AG09309 (cell line): ENCODE data around the gene USP51.
A peak's percentile ranks its signal among the peaks of the same experiment; 100 is the strongest.

ENCODE experiments used
- DNase-seq: peaks from one replicate; pipeline ENCODE4 v3.0.0-alpha.2; 2010; ENCODE audit warnings: low read depth
- H3K4me3 ChIP-seq: 2 replicates; pipeline ENCODE4 v1.5.1; 2011; ENCODE audit warnings: mild to moderate bottlenecking, low read depth, low read length, moderate library complexity; ENCODE audit not compliant: control insufficient read depth
- TF ChIP-seq, protein P1 (sequence below): IDR thresholded peaks from 2 replicates; pipeline ENCODE4 v1.5.1; 2011; ENCODE audit warnings: mild to moderate bottlenecking, low read depth, low read length, inconsistent platforms; ENCODE audit not compliant: insufficient read depth, control insufficient read depth; ENCODE audit errors: missing control alignments

The USP51 gene

DNA sequence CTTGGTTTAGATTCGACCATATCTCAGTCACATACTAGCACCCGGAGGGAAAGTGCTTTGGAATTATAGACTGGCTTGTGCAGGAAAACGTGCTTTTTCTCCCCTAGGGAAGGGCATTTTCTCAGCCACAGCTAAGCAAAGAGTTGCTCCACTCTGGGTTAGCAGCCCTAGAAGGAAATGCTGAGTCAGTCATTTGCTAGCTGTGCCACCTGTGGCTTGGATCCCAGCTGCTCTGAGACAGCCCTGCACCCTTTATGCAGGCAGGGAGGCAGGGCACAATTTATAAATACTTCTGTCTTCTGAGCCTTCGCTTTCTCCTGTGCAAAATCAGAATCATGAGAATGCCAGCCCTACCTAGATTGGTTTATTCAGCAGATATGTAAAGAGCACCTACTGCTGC is 1.3 kb upstream of the USP51 start:
- no peak overlapping the region for H3K4me3 ChIP-seq
- no peak for DNase-seq
- TF ChIP-seq, protein P1, sequence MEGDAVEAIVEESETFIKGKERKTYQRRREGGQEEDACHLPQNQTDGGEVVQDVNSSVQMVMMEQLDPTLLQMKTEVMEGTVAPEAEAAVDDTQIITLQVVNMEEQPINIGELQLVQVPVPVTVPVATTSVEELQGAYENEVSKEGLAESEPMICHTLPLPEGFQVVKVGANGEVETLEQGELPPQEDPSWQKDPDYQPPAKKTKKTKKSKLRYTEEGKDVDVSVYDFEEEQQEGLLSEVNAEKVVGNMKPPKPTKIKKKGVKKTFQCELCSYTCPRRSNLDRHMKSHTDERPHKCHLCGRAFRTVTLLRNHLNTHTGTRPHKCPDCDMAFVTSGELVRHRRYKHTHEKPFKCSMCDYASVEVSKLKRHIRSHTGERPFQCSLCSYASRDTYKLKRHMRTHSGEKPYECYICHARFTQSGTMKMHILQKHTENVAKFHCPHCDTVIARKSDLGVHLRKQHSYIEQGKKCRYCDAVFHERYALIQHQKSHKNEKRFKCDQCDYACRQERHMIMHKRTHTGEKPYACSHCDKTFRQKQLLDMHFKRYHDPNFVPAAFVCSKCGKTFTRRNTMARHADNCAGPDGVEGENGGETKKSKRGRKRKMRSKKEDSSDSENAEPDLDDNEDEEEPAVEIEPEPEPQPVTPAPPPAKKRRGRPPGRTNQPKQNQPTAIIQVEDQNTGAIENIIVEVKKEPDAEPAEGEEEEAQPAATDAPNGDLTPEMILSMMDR = no peak

DNA sequence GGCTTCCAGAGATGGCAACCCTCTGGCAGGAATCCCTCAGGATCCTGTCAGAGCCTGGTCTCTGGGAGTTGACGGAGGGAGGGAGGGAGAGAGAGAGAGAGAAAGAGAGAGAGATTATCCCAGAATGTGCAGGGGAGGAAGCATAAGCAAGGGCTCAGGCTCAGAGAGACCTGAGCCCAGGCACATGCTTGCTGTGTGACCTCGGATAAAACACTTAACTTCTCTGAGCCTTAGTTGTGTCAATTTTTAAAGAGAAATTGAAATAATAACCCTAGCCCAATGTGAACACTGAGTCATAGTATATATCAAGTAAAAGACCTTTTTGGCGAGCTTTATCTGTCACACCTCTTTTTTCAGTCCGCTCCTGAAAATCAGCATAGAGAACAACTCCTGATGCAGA is 473 bp upstream of the USP51 start:
- H3K4me3 ChIP-seq = peak overlapping the region; percentile 56
- TF ChIP-seq, protein P1 = no peak
- no peak for DNase-seq

DNA sequence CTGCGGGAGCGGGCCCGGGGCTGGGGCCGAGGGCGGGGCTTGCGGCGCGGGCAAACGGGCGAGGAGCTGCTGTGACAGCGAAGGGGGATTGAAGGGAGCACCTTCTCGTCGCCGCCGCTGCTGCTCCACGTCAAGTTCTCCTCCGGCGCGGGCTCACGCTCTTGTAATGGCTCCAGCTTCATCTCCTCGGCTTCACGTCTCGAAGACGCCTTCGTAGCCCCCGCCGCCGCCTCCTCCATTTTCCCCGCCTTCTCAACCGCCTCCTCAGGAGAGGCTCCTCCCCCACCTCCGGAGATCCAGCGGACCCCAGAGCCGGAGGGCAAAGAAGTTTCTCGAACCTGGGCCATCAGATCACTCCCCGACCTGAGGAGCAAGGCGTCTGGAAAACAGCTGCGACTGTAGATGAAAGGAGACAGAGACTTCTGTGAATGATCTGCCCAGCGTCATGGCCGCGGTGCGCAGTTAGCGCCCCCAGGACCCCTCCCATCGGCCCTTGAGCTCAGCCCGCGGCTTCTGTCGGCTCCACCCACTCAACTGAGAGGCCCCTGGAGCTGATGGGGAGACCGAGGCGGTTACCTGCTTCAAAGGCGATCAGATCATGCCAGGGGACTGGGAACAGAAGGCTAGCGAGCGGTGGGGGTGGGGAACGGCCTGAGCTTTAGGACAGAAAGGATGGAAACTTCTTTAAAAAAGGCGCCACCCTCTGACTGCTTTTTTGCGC is 895 bp downstream of the USP51 start:
- no peak for DNase-seq
- TF ChIP-seq, protein P1 = no peak
- H3K4me3 ChIP-seq = peak overlapping the region; percentile 56

DNA sequence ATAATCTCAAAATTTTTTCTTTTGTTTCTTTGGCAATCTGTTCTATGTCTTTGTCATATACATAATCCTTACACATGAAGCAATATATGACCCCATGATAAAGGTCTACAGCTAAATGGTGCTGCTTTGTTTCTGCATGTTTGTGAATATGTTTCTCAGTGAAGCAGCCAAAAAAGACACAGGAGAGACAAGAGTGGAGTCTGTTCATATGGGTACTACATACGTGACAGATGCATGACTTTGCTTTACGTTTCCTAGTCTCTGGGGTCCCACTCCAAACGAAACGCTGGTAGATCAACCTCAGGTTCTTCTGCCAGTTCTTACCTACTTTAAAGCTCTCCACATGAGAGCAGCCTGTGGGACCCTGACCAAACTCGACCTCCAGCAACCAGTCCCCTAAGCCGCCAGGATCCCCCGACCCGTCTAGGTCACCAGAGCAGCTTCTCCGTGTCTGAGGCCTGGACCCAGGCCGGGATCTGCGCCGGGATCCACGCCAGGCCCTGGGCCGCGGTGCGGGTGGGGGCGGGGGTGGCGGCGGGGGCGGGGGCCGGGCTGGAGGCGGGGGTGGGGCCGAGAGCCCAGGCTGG is 1.5 kb downstream of the USP51 start:
- H3K4me3 ChIP-seq = peak overlapping the region; percentile 56
- DNase-seq = no peak
- TF ChIP-seq, protein P1 = no peak

DNA sequence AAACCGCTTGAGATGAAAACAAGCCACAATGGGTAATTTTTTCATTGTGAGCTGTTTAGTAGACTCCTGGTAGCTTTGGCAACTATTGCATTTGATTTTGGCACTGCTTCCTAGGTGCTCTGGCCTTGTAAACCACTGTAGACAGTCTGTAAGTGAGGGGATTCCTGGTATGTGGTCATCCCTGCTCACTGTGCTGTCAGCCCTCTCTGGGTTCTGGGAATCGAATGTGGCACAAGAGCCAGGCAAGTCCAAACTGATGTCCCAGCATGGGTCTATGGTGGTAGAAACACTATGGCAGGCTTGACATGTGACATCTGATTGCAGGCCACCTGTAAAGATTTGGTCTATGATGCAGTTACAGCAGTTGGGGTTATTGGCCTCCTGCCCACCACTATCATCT is 2.5 kb downstream of the USP51 start:
- H3K4me3 ChIP-seq = no peak overlapping the region
- TF ChIP-seq, protein P1 = no peak
- no peak for DNase-seq

DNA sequence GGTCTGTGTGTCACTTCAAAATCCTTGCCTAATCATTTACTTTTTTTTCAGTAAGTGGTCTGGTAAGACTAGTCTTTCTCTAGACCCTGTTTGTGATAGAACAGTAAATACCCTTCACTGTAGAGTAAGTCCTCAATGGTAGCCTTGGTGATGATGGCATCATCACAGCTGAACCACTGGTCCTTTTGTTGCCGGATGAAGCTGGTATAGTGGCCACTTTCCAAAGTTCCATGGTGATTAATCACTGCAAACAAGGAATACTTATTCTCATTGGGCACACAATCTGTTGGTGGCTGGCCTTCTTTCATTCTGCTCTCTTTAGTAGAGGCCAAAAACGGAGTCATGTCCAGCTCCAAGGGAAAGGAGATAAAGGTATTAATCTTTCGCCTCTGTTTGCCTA is 2.9 kb downstream of the USP51 start:
- H3K4me3 ChIP-seq = no peak overlapping the region
- TF ChIP-seq, protein P1 = no peak
- no peak for DNase-seq

DNA sequence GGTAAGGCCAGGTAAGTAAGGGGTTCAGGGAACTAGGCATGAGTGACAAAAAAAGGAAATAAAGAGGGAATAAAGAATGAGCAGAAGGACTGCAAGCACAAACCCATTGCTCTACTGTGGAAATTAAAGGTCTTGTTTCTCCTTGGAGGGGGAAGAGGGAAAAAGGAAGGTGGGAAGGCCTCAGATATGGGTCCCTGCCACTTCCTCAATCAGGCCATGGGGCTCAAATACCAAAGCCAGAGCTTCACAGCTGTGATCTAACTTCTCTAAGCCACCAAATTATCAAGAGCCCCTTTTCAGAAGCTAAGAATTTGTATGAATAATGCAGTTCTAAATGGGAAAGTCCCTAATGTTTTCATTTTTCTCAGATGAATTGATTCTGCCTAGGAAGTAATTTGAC is 4.7 kb downstream of the USP51 start:
- TF ChIP-seq, protein P1 = no peak
- no peak overlapping the region for H3K4me3 ChIP-seq
- no peak for DNase-seq
